Ishikawa (cell line): ENCODE results near the gene TRPM5.

Experiments used
- CEBPB ChIP-seq: IDR thresholded peaks from 2 replicates; pipeline ENCODE4 v1.6.1; 2012
- CREB1 ChIP-seq: IDR thresholded peaks from 2 replicates; pipeline ENCODE4 v1.6.1; 2012; ENCODE audit warnings: low read depth
- EGR1 ChIP-seq: IDR thresholded peaks from 2 replicates; pipeline ENCODE4 v1.6.1; 2012
- EP300 ChIP-seq: IDR thresholded peaks from 2 replicates; pipeline ENCODE4 v1.6.1; 2012; ENCODE audit warnings: borderline replicate concordance
- RAD21 ChIP-seq: IDR thresholded peaks from 2 replicates; pipeline ENCODE4 v1.6.1; 2012; ENCODE audit warnings: low read depth
- TAF1 ChIP-seq: IDR thresholded peaks from 2 replicates; pipeline ENCODE4 v1.6.1; 2012; ENCODE audit warnings: low read depth, mild to moderate bottlenecking
- YY1 ChIP-seq: IDR thresholded peaks from 2 replicates; pipeline ENCODE4 v1.6.1; 2012; ENCODE audit warnings: low read depth
- TF ChIP-seq, protein P1 (sequence below): IDR thresholded peaks from 2 replicates; pipeline ENCODE4 v1.6.1; 2012; ENCODE audit warnings: low read depth, mild to moderate bottlenecking

- no peak for TF ChIP-seq CEBPB
- TF ChIP-seq EGR1 = no peak
- TF ChIP-seq CREB1 = no peak
- TF ChIP-seq YY1 = no peak
- no peak for TF ChIP-seq TAF1
- no peak for TF ChIP-seq RAD21
- TF ChIP-seq, protein P1, sequence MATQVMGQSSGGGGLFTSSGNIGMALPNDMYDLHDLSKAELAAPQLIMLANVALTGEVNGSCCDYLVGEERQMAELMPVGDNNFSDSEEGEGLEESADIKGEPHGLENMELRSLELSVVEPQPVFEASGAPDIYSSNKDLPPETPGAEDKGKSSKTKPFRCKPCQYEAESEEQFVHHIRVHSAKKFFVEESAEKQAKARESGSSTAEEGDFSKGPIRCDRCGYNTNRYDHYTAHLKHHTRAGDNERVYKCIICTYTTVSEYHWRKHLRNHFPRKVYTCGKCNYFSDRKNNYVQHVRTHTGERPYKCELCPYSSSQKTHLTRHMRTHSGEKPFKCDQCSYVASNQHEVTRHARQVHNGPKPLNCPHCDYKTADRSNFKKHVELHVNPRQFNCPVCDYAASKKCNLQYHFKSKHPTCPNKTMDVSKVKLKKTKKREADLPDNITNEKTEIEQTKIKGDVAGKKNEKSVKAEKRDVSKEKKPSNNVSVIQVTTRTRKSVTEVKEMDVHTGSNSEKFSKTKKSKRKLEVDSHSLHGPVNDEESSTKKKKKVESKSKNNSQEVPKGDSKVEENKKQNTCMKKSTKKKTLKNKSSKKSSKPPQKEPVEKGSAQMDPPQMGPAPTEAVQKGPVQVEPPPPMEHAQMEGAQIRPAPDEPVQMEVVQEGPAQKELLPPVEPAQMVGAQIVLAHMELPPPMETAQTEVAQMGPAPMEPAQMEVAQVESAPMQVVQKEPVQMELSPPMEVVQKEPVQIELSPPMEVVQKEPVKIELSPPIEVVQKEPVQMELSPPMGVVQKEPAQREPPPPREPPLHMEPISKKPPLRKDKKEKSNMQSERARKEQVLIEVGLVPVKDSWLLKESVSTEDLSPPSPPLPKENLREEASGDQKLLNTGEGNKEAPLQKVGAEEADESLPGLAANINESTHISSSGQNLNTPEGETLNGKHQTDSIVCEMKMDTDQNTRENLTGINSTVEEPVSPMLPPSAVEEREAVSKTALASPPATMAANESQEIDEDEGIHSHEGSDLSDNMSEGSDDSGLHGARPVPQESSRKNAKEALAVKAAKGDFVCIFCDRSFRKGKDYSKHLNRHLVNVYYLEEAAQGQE = no peak
- no peak for TF ChIP-seq EP300
Observed at GRCh38 chr11:2404735-2405196, 39.5 kb downstream of the TRPM5 start.
